Measurements from ENCODE around the gene COLEC12. TPM values are rescaled to one million over a fixed set of nuclear protein-coding genes. Genes with fewer than 3 reads are reported as not detected.

The COLEC12 gene
- total RNA-seq, 1 experiment from 2014 or later: 111 TPM

DNA sequence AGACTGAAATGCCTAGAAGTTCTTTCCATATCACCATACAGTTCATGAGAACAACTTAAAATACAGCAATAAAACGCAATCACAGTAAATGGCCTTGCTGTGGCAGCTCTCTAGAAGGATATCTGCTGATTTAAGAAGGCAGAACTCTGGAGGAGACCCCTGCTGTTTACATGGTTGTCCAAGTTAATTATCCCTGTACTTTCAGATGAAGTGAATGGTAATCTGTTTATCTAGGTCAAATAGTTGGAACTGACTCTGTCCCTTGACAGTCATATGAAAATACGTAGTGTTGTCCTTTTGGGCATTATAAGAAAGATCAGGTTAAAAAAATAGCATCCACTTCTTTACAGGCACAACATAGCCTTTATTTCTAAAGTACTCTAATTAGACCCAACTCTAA, 115.6 kb downstream of the COLEC12 start:
- no peaks in the 10 kb centered on the region for H3K27me3 ChIP-seq (replicated peaks)
- no peak for DNase-seq (ENCODE audit: low read depth in 1 of 2, low spot score in 2 of 2)
- peaks cover 7% of the 10 kb centered on the region for H3K4me1 ChIP-seq (replicated peaks)
- H3K36me3 ChIP-seq: no peaks in the 10 kb centered on the region; the same call in 1 of the 2 replicates
- H3K27ac ChIP-seq: no peak overlapping the region
- no peak overlapping the region for H3K4me3 ChIP-seq
- no peaks in the 10 kb centered on the region for H3K9me3 ChIP-seq (replicated peaks)

DNA sequence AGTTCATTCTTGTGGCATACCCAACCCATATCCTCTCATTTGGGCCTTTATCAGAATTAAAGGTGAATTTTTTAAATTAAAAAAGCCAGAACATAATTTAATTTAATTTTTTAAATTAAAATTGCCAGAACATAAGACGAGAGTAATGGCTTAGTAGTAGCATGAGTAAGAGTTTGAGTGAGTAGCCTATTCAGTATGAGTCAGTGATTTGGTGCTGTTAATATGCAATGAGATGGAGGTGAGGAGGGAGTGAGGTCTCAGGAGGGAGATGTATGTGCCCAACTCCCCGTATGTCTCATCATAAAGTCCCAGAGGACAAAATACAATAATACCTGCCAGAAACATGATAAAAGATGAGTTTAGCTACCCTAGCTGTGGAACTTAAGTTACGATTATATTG, 117.4 kb downstream of the COLEC12 start:
- Histone ChIP-seq H3K27ac (no peak overlapping the region), H3K36me3 (no peaks in the 10 kb centered on the region; the same call in 1 of the 2 replicates), H3K4me3 (no peak overlapping the region), H3K27me3 (replicated peaks) (no peaks in the 10 kb centered on the region), H3K4me1 (replicated peaks) (no peaks in the 10 kb centered on the region), H3K9me3 (replicated peaks) (no peaks in the 10 kb centered on the region)
- no peak for DNase-seq (ENCODE audit: low read depth in 1 of 2, low spot score in 2 of 2)

DNA sequence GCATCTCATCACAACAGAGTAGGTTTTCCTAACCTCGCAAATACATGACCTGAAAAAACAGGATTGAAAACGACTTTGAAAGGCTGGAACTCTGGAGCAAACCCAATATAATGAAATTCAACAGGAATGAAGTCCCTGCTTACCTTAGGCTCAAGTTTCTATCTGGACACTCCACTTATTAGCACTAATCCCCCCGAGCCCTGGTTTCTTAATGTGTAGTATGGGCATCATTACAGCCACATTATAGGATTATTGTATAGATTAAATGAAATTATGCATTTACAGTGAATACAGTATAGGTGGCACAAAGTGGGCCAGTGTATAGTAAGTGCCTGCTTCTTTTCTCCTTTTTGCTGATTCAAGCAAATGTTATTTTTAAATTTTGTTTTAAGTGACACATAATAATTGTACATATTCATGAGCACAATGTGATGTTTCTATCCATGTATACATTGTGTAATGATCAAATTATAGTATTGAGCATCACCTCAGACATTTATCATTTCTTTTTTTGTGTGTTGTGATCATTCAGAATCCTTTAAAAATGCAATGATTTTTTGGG, 118.0 kb downstream of the COLEC12 start:
- no peaks in the 10 kb centered on the region for H3K9me3 ChIP-seq (replicated peaks)
- no peaks in the 10 kb centered on the region for H3K36me3 ChIP-seq
- no peaks in the 10 kb centered on the region for H3K27me3 ChIP-seq (replicated peaks)
- no peak for DNase-seq (ENCODE audit: low read depth in 1 of 2, low spot score in 2 of 2)
- H3K4me1 ChIP-seq (replicated peaks): no peaks in the 10 kb centered on the region
- no peak overlapping the region for H3K4me3 ChIP-seq
- no peak overlapping the region for H3K27ac ChIP-seq

DNA sequence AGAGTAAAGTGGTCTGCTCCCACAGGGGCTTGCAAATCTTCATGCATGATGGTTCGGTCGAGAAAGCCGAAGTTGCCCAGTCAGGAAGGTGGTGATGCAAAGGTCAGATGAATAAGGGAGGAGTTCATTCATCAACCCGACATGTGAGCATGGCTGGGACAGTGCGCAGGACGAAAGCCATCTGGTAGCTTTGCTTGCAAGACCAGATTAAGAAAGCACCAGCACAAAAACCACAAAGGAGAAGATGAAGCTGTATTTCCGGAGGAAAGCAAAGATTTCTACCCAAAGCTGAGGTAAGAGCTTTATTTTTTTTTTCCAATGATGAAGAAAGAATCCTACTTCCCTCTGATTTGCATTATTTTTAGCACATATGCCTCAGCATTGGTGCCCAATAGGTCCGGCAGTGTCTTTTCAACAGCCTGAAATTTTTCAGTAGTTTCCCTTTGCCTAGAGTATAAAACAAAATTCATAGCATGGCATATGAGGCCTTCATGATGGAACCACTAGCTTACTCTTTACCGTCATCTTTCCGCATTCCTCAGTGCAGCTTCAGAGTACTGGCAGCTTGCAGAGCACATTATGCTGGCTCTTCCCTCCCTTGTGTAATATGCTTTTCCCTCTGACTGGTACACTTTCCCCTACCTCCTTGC, 120.7 kb downstream of the COLEC12 start:
- H3K27ac ChIP-seq: no peak overlapping the region
- H3K27me3 ChIP-seq (replicated peaks): no peaks in the 10 kb centered on the region
- no peaks in the 10 kb centered on the region for H3K36me3 ChIP-seq
- DNase-seq (ENCODE audit: low read depth in 1 of 2, low spot score in 2 of 2): no peak
- H3K4me3 ChIP-seq: no peak overlapping the region
- no peaks in the 10 kb centered on the region for H3K9me3 ChIP-seq (replicated peaks)
- no peaks in the 10 kb centered on the region for H3K4me1 ChIP-seq (replicated peaks)

DNA sequence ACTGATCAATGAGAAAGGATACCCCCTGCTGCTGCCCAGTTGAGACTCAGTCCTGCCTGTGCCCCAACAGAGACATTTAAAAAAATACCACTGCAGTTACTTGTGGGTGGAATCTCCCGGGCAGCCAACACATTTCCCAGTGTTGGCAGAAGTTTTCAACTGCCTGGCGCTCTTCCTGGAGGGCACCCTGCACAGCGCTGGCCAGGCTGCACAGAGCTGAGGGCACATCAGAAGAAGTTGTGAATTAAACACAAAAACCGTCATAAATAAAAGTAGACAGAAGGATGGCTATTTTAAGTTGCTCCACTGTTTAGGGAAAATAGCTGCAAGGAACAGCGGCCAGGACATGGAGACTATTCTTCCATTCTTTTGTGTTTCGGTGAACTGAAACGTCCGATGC, 122.4 kb downstream of the COLEC12 start:
- DNase-seq (ENCODE audit: low read depth in 1 of 2, low spot score in 2 of 2): no peak
- Histone ChIP-seq H3K4me3 (no peak overlapping the region), H3K9me3 (replicated peaks) (no peaks in the 10 kb centered on the region), H3K36me3 (no peaks in the 10 kb centered on the region), H3K27ac (no peak overlapping the region), H3K4me1 (replicated peaks) (no peaks in the 10 kb centered on the region), H3K27me3 (replicated peaks) (no peaks in the 10 kb centered on the region)

DNA sequence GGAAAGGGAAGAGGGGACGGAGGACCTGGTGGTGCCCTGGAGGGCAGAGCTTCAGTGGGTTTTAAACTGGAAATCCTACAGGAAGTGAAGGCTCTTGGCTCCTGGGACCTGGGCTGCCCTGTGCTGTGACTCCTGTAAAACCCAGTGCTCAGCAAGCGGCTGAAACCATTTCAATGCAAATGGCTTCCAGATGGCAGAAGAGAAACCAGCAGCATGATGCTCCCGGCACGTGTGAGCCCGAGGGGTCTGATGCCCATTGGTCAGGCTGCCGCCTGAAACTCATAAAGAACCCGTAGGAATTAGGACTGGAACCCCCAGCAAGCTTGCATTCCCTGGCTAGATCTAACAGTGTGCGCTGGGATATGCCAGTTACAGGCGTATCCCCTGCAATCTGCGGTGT, 123.4 kb downstream of the COLEC12 start:
- Histone ChIP-seq H3K27me3 (replicated peaks) (no peaks in the 10 kb centered on the region), H3K36me3 (no peaks in the 10 kb centered on the region), H3K4me1 (replicated peaks) (no peaks in the 10 kb centered on the region; the same call in 1 of the 2 replicates), H3K4me3 (no peak overlapping the region), H3K9me3 (replicated peaks) (no peaks in the 10 kb centered on the region), H3K27ac (no peak overlapping the region)
- DNase-seq (ENCODE audit: low read depth in 1 of 2, low spot score in 2 of 2): no peak

DNA sequence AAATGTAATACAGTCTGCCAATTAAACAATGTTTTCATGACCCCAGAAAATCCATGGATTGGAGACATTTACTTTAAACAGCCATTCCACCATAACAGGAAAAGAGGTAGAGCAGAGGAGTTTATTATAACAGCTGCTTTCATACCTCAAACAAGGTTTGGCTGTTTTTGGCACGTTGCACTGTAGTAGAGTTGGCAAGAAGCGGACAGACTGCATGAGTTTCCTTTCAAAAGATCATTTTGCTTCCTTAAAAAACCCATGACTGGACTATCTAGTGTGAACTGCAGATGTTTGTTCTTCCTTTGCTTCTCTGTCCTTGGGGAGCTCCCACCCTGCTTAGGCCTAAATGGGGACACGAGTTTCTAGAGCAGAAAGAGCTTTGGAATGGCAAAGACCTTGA, 124.2 kb downstream of the COLEC12 start:
- Histone ChIP-seq H3K4me3 (no peak overlapping the region), H3K36me3 (no peaks in the 10 kb centered on the region), H3K27ac (no peak overlapping the region), H3K9me3 (replicated peaks) (no peaks in the 10 kb centered on the region), H3K27me3 (replicated peaks) (no peaks in the 10 kb centered on the region), H3K4me1 (replicated peaks) (peaks cover 3% of the 10 kb centered on the region)
- no peak for DNase-seq (ENCODE audit: low read depth in 1 of 2, low spot score in 2 of 2)

DNA sequence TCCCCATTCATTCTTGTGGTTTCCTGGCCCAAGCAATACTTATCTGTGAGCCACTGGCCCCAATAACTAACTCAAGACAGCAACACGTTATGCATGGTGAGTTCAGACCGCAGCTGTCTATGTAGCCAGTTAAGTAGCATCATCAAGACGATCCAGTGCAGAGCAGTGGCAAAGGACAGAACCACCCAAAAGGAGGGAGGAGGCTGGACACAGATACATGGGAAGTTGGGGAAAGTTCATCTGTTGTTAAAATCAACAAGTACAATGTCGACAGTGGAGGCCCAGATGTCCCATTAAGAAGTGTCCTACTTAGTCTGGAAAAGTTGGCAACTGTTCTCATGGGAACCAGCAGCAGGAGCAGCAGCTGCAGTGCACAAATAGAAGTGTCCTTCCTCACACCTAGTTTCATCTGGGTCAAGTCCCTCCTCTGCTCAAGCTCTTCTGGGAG, 125.8 kb downstream of the COLEC12 start:
- no peak overlapping the region for H3K27ac ChIP-seq
- H3K36me3 ChIP-seq: no peaks in the 10 kb centered on the region
- DNase-seq (ENCODE audit: low read depth in 1 of 2, low spot score in 2 of 2): no peak
- no peaks in the 10 kb centered on the region for H3K9me3 ChIP-seq (replicated peaks)
- no peaks in the 10 kb centered on the region for H3K27me3 ChIP-seq (replicated peaks)
- H3K4me3 ChIP-seq: no peak overlapping the region
- H3K4me1 ChIP-seq (replicated peaks): peaks cover 18% of the 10 kb centered on the region

DNA sequence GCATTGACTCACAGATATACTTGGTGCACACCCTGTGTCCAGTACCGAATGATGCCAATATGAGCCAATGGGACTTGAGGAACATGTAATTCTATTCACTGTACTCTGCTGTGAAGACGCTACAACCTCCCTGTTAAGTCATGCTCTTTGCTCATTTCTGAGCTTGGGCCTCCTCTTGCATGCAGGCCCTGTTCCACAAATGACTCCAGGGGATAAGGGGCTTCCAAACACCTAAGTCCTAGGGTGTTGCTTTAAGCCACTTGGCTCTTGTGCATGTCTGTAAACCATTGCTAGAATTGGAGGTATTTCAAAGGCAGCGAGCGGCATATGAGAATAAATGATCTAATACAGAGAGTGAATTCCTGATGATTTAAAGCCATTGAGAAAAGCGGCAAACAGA, 126.7 kb downstream of the COLEC12 start:
- H3K36me3 ChIP-seq: no peaks in the 10 kb centered on the region
- no peak overlapping the region for H3K4me3 ChIP-seq
- no peak for DNase-seq (ENCODE audit: low read depth in 1 of 2, low spot score in 2 of 2)
- no peak overlapping the region for H3K27ac ChIP-seq
- peaks cover 21% of the 10 kb centered on the region for H3K4me1 ChIP-seq (replicated peaks)
- H3K27me3 ChIP-seq (replicated peaks): no peaks in the 10 kb centered on the region
- H3K9me3 ChIP-seq (replicated peaks): no peaks in the 10 kb centered on the region

DNA sequence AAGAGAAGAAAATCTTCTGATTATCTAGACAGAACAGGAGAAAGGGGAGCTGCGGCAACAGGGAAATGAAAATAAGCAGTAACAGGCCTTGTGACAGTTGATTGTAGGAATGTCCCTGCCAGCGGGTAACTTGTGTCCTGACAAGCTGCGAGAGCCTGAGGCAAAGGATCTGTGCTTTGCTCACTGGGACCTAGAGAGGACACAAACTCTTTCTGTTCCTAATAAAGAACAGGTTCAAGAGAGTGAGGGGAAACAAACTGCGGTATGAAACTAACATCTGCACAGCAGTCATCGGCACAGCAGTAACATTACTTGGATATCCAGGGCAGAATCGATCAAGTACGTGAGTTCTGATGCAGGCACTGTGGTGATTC, 128.9 kb downstream of the COLEC12 start:
- Histone ChIP-seq H3K4me1 (replicated peaks) (peaks cover 27% of the 10 kb centered on the region), H3K36me3 (no peaks in the 10 kb centered on the region), H3K27ac (no peak overlapping the region), H3K27me3 (replicated peaks) (no peaks in the 10 kb centered on the region), H3K9me3 (replicated peaks) (no peaks in the 10 kb centered on the region), H3K4me3 (no peak overlapping the region)
- no peak for DNase-seq (ENCODE audit: low read depth in 1 of 2, low spot score in 2 of 2)

DNA sequence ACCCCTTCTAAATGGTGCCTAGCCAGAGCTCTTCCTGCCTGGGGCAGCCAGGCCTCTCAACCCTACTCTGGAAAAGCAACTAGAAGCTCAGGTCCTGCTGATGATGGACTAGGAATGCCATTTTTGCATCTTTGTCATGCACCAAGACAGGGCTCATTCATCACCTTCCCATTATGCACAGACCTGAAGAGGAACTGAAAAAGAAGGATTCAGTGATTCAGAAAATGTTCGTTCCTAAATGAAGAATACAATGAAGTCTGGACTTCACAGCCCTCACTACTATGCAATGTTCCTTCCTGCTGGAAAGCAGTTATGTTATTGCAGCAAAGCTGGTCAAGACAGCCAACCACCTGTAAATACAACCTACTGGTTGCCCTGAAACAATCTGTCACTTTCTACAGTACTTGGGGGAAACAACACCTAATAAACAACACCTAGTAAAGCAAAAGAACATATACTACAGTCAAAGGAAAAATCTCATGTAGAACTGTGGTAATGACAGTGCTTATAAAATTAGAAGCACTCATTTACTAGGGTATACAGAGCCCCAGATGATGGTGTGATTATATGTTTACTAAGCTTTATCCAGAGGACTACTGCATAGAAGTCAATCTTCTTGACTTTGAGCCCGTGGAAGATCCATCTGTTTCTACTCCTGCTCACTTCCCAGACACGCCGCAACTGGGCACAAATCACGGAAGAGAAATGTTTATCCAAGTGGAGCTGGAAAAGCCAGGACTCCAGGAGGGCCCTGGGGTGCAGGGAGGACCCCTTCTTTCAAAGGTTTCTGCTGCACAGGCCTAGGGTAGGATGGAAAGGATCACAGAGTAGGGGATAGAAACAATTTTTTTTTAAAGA, 129.5 kb downstream of the COLEC12 start:
- Histone ChIP-seq H3K27me3 (replicated peaks) (no peaks in the 10 kb centered on the region), H3K9me3 (replicated peaks) (no peaks in the 10 kb centered on the region), H3K4me3 (no peak overlapping the region), H3K27ac (no peak overlapping the region), H3K36me3 (no peaks in the 10 kb centered on the region), H3K4me1 (replicated peaks) (peaks cover 32% of the 10 kb centered on the region)
- no peak for DNase-seq (ENCODE audit: low read depth in 1 of 2, low spot score in 2 of 2)

DNA sequence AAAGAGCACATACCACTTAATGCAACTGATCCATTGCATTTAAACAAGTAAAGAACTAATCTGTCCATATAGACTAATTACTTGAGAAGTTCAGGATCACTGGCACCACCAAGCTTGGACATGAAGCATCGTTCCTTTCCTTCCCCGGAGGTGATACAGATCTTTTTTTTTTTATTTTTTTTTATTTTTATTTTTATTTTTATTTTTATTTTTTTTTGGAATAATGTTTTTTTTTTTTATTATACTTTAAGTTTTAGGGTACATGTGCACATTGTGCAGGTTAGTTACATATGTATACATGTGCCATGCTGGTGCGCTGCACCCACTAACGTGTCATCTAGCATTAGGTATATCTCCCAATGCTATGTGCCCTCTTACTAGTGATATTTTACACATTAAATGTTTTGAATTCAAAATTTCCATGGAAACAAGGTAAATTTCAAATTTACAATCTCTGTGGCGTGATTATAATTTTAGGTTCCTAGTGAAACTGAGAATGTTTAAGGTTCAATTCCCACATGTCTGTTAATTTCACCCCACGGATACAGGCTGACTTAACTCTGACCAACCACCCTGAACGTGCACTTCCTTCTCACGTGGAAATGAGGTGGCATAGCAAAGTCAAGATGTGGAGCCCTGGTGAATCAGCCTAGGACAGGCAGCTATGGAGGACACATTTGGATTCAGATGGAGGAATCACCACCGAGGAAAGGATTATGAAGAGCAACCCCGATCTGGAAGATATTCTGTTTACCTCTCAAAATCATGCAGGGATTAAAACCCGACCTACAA, 131.1 kb downstream of the COLEC12 start:
- Histone ChIP-seq H3K4me3 (no peak overlapping the region), H3K27ac (no peak overlapping the region), H3K27me3 (replicated peaks) (no peaks in the 10 kb centered on the region), H3K9me3 (replicated peaks) (no peaks in the 10 kb centered on the region), H3K36me3 (no peaks in the 10 kb centered on the region), H3K4me1 (replicated peaks) (peaks cover 48% of the 10 kb centered on the region)
- DNase-seq (ENCODE audit: low read depth in 1 of 2, low spot score in 2 of 2): no peak

DNA sequence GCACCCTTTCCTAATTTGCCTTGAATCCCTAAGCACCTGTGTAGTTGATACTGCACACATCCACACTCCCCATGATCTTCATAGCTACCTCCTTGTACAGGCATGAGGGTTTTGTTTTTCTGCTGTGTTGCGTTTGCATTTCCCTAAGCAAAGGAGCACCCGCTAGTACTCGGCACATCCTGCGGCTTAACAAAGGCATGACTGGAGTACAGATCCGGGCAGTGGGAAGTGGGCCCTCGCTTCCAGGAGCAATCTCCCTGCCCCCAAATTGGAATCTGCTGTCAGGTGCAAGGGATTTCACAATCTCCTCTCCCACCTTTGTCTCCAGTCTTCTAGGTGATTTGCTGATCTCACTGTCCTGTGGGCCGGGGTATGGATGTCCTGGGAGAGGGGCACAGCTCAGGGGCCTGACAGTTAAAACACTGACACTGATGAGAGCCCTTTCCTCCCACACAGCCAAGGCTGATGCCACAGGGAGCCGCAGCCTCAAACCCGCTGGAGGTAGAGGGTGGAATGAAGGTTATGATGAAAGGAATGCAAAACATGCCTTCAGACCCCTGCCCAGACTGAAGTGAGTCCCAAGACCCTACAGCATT, 133.9 kb downstream of the COLEC12 start:
- no peak for DNase-seq (ENCODE audit: low read depth in 1 of 2, low spot score in 2 of 2)
- H3K27ac ChIP-seq: no peak overlapping the region
- peaks cover 76% of the 10 kb centered on the region for H3K4me1 ChIP-seq (replicated peaks)
- no peak overlapping the region for H3K4me3 ChIP-seq
- no peaks in the 10 kb centered on the region for H3K9me3 ChIP-seq (replicated peaks)
- H3K27me3 ChIP-seq (replicated peaks): no peaks in the 10 kb centered on the region
- no peaks in the 10 kb centered on the region for H3K36me3 ChIP-seq
